Measurements from ENCODE around the gene CX3CR1.

Gene CX3CR1

DNA sequence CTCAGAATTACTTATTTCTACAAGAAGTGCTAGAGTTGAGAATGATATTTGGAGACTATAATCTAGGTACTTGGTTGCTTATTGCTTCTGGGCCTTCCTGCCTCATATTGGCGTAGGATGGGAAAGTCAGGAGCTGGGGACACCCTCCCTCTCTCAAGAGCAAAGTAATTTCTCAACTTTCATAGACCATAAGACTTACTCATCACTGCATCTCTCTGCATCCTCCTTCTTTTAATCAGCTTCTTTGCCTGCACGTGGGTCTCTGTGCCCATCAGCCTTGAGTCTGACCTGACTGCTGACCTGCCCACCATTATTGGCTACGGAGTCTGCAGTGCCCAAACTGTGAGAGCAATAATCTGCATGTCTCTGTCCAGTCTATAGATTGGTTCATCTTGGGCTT lies 60.1 kb downstream of the CX3CR1 start:
- no peak for DNase-seq

DNA sequence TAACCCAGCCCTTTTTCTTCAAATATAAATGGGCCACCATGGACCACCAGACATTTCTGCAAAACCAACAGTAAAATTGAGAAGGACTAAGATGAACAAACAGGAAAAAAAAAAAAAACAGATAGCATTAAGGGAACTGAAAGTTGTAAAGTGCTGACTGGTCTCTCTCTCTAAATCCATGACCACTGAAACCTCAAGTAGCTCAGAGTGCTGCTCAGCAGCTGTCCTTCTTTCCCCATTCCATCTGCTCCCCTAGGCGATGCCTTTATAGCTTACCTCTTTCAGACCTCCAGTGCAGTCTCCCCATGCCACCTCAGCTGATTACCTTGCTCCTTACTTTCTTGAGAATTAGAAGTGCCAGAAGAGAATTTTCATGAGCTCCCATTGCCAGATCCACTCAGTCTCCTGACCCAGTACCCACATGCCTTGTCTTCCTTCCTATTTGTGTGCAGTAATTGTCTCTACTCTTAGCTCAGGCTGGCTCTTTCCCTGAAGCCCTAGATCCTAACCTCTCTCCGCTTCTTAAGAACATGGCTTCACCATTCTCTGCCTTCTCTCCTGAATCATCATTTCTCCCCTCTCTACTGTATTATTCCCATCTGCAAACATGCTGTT lies 63.6 kb downstream of the CX3CR1 start:
- no peak for DNase-seq

DNA sequence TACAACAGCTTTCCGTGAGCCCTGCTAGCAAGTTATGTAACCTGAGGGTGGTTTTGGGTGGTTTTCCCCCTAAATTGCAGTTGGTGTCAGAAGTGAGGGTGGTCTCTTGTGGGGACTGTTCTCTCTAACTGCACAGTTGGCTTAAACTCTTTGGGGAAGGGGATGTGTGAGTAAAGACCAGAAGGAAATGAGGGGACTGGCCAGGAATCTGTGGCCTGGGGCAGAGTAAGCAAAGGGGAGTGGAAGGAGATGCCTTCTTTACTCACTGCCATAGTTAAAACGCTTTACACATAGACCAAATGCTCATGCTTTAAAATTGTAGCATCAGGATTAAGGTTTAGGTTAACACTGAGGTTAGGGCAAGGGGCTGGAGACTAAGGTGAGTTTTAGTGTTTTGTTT lies 66.2 kb downstream of the CX3CR1 start:
- no peak for DNase-seq
